ENCODE data around the gene LACC1. TPM values are rescaled to one million over a fixed set of nuclear protein-coding genes. Genes with fewer than 3 reads are reported as not detected.

LACC1 gene
- total RNA-seq, 2 experiments from 2014 or later: 3.2 to 5.4 TPM

GRCh38 chr13:43934273-43934672 is 54.6 kb downstream of the LACC1 start:
- POLR2A ChIA-PET: no interaction called here
- no peaks in the 10 kb centered on the region for H3K36me3 Mint-ChIP-seq (ENCODE audit: low read depth)
- H3K9me3 Mint-ChIP-seq: no peaks in the 10 kb centered on the region
- H3K4me1 Mint-ChIP-seq: no peaks in the 10 kb centered on the region
- no peak for DNase-seq
- H3K27me3 Mint-ChIP-seq: peaks cover 27% of the 10 kb centered on the region
- H3K4me3 Mint-ChIP-seq: no peak overlapping the region
- CTCF ChIA-PET: no interaction called here
- no peak overlapping the region for H3K27ac Mint-ChIP-seq

DNA sequence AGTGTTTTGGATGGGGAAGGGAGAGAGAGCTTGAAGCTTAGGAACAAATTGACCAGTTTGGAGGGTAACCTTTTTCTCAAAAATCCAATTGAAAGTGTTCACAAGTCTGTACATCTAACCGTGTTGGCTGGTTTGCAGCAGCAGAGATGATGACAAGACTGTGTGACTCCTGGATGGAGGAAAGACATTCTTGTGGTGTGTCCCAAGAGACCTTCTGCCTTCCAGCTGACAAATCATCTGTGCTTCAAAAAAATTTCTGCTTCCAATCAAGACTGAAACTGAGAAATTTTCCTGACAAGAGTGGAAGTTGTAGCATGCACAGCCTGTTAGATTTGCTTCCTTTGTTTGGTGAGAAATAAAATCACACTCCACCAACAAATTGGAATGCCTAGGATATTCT is 56.2 kb downstream of the LACC1 start:
- Mint-ChIP-seq H3K36me3 (ENCODE audit: low read depth) (no peaks in the 10 kb centered on the region), H3K9me3 (no peaks in the 10 kb centered on the region), H3K4me1 (no peaks in the 10 kb centered on the region), H3K4me3 (no peak overlapping the region), H3K27ac (no peak overlapping the region), H3K27me3 (peaks cover 19% of the 10 kb centered on the region)
- POLR2A ChIA-PET: no interaction called here
- CTCF ChIA-PET: no interaction called here
- DNase-seq: no peak

GRCh38 chr13:43936647-43937046 is 56.9 kb downstream of the LACC1 start:
- Mint-ChIP-seq H3K9me3 (no peaks in the 10 kb centered on the region), H3K27ac (no peak overlapping the region), H3K27me3 (peaks cover 19% of the 10 kb centered on the region), H3K36me3 (ENCODE audit: low read depth) (no peaks in the 10 kb centered on the region), H3K4me1 (no peaks in the 10 kb centered on the region), H3K4me3 (no peak overlapping the region)
- CTCF ChIA-PET: no interaction called here
- DNase-seq: no peak
- POLR2A ChIA-PET: no interaction called here

- H3K9me3 Mint-ChIP-seq: no peaks in the 10 kb centered on the region
- no peak for DNase-seq
- ChIA-PET POLR2A (no interaction called here), CTCF (no interaction called here)
- no peak overlapping the region for H3K27ac Mint-ChIP-seq
- no peaks in the 10 kb centered on the region for H3K4me1 Mint-ChIP-seq
- H3K36me3 Mint-ChIP-seq (ENCODE audit: low read depth): no peaks in the 10 kb centered on the region
- peaks cover 15% of the 10 kb centered on the region for H3K27me3 Mint-ChIP-seq
- H3K4me3 Mint-ChIP-seq: no peak overlapping the region
Observed at GRCh38 chr13:43937839-43938238, 58.1 kb downstream of the LACC1 start.

DNA sequence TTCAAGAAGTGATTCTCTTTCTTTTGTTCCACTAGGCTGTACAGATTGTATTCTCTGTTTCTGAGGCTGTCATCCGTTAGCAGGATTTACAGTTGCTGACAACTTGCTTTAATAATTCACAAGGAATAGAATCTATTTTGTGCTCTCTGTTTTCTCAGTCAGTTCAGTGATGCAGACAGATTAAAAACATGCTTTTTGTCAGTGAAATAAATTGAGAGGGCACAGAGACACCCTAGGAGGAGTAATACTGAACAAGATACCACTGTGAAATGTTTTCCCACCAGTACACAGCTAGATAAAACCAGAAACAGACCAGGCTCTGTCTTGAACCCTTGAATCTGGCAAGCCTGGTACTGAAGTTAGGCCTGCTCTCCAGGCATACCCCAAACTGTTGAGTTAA is 58.7 kb downstream of the LACC1 start:
- no peaks in the 10 kb centered on the region for H3K9me3 Mint-ChIP-seq
- CTCF ChIA-PET: no interaction called here

GRCh38 chr13:43939086-43939485 is 59.4 kb downstream of the LACC1 start:
- Mint-ChIP-seq H3K4me1 (no peaks in the 10 kb centered on the region), H3K27me3 (peaks cover 5% of the 10 kb centered on the region), H3K4me3 (no peak overlapping the region), H3K9me3 (no peaks in the 10 kb centered on the region), H3K27ac (no peak overlapping the region), H3K36me3 (ENCODE audit: low read depth) (no peaks in the 10 kb centered on the region)
- ChIA-PET POLR2A (no interaction called here), CTCF (no interaction called here)
- DNase-seq: no peak

More for the DNA sequence above, 58.7 kb downstream of the LACC1 start:
- no peak for DNase-seq
- Mint-ChIP-seq H3K36me3 (ENCODE audit: low read depth) (no peaks in the 10 kb centered on the region), H3K4me1 (no peaks in the 10 kb centered on the region), H3K27ac (no peak overlapping the region), H3K4me3 (no peak overlapping the region), H3K27me3 (peaks cover 10% of the 10 kb centered on the region)
- POLR2A ChIA-PET: no interaction called here

- Mint-ChIP-seq H3K4me3 (no peak overlapping the region), H3K4me1 (no peaks in the 10 kb centered on the region), H3K27ac (no peak overlapping the region), H3K27me3 (peaks cover 10% of the 10 kb centered on the region), H3K9me3 (no peaks in the 10 kb centered on the region), H3K36me3 (ENCODE audit: low read depth) (no peaks in the 10 kb centered on the region)
- no peak for DNase-seq
- POLR2A ChIA-PET: no interaction called here
- CTCF ChIA-PET: no interaction called here
Observed at GRCh38 chr13:43942286-43942685, 62.6 kb downstream of the LACC1 start.

Other genes with a start within 250 kb of the LACC1 start
- under 1 TPM; 0.25 to 0.38 TPM for gene ENOX1, start 92.9 kb upstream of the LACC1 start, total RNA-seq
- 1 to 10 TPM in 1 of 2 experiments, under 1 TPM in 1; 0.73 to 1.2 TPM for gene CCDC122, start 164 bp upstream of the LACC1 start, total RNA-seq